GM19395 (cell line): Measurements from ENCODE around the gene BTBD6.

Source experiments
- ATAC-seq: cut with Tn5 transposase; IDR thresholded peaks from one replicate; pipeline ENCODE4 v1.9.1; 2021; ENCODE audit warnings: mild to moderate bottlenecking, moderate library complexity; ENCODE audit not compliant: unreplicated experiment

The BTBD6 gene

GRCh38 chr14:105248368-105249181 is at the start of gene BTBD6:
BTBD6 (plus strand) TSS chr14:105248533; CDS start chr14:105248712, 179 bp downstream.
- peak; percentile 87 for ATAC-seq

DNA sequence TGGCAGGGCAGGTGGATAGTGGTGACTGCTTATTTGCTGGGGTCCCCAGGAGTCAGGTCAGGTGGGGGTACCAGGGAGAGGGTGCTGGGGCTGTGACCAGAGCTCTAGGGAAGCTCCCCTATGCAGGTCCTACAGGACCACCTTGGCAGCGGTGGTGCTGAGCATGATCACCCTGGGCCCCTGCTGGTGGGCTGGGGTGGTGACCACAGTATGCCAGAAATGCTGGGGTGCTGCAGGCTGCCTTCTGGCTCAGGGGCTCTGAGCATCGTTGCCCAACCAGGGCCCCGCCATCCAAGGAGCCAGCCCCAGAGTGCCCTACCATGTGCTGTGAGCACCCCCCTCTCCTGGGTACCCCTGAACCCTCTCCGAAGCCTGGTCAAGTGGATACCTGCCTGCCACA is 49.7 kb upstream of the BTBD6 start:
- no peak for ATAC-seq

- no peak for ATAC-seq
Observed at GRCh38 chr14:105199093-105199492, 49.2 kb upstream of the BTBD6 start.

DNA sequence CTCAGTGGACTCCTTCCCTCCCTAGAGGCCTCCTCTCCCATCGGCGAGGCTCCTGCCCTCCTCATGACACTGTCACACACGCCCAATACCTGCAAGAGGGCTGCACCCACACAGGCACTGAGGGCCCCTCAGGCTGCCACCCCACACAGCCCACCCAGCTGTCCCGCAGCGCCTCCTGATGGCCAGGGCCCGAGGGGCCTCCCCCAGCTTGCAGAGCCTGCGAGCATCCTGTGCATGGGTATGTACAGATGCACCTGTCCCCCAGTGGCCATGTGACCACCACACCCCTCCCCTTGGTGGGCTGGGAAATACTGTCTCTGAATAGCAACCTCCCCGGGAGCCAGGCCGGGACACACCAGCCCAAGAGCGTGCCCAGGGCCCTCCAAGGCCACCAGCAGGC is 48.3 kb upstream of the BTBD6 start:
- ATAC-seq: no peak

DNA sequence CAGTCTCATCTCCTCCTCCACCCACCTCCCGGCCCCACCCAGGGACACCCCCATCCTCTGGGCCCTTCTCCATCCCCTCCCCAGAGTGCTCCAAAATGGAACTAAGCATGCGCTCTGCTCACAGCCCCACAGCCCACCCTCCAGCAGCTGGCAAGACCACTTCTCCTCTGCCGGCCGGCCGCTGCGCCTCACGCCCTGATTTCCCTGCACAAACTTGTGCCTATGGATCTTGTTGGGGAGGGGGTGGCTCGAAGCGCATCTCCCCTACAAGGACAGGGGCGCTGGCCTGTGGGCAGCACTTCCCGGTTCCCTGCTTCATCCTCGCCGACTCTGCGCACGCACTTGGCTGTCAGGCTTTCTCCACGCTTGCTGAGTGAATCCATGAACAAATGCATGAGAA is 47.7 kb upstream of the BTBD6 start:
- no peak for ATAC-seq

GRCh38 chr14:105201156-105201924 is 47.0 kb upstream of the BTBD6 start:
- ATAC-seq: no peak

DNA sequence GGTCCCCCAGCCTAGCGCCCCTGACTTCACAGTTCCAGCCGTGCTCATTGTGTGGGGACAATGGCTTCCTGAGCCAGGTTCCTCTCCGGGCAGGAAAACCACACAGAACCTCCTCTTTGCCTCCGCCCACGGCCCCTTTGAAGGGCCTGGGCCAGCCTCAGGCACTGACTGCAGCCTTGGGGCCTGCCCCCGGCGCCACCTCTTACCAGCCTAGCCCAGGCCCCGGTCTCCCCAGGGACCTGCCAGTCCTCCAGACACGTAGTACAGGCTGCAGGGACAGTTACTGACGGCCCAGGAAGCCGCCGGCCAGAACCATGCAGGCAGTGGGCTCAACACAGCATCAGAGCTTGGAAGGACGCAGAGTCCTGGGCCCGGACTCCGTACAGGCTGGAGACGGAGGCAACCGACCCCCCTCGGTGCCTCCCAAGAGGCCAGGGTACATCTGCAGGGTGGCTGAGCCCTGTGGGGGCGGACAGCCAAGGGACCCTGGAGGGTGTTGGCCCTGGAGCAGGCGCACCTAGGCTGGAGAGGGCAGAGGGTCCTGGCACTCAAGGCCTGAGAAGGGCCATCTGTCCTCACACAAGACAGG is 46.3 kb upstream of the BTBD6 start:
- no peak for ATAC-seq

- no peak for ATAC-seq
Observed at GRCh38 chr14:105203057-105203531, 45.2 kb upstream of the BTBD6 start.

- no peak for ATAC-seq
Observed at GRCh38 chr14:105203701-105204100, 44.6 kb upstream of the BTBD6 start.

DNA sequence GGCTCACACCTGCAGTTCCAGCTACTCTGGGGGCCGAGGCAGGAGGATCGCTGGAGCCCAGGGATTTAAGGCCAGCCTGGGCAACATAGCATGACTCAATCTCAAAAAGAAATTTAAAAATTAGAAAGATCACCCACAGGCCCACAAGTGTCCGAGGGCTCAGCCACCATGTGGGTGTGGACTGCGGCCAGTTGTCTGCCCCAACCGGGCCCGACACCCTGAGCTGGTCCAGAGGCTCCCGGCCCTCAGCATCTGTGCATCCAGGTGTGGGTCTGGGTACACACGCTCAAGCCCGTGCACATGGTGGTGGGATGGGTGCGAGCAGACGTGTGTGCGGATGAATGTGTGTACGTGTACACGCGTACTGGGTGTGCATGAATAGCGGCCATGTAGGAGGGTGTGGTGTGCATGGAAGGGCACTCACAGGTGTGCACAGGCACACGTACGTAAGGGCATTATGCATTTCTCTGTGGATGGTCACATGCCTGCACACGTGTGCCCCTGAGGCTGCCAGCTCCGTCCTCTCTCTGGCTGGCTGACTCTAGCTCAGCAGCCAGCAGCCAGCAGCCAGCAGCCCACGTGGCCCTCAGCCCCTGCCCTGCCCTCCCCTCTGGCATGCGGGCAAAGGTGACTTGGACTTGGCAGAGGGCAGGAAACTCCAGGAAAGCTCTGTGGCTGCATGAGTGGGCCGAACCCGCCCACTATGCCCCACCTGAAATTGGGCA is 44.0 kb upstream of the BTBD6 start:
- ATAC-seq: no peak

GRCh38 chr14:105204931-105205672 is 43.2 kb upstream of the BTBD6 start:
- no peak for ATAC-seq

DNA sequence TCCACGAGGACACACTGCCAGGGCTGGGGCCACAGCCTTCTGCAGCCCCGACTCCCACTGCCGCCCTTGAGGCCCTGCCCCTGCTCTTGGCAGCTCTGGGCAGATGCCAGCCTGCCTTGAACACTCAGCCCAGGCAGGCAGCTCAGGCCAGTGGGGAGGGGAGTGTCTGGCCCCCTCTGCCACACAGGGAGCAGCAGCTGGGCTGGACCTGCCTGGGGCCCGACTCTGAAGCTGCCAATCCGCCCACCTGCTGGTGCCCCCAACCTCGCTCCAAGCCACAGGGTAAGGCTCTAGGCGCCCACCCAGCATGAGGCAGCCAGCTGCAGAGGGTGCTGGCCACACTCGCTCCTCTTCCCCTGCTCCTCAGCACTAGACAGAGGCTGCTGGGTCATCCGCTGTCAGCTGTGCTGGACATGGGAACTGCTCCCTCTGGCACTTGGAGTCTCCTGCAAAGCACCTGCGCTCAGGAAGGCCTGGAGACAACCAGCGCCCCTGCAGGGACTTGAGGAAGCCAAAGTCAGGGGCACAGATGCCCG is 42.6 kb upstream of the BTBD6 start:
- no peak for ATAC-seq

DNA sequence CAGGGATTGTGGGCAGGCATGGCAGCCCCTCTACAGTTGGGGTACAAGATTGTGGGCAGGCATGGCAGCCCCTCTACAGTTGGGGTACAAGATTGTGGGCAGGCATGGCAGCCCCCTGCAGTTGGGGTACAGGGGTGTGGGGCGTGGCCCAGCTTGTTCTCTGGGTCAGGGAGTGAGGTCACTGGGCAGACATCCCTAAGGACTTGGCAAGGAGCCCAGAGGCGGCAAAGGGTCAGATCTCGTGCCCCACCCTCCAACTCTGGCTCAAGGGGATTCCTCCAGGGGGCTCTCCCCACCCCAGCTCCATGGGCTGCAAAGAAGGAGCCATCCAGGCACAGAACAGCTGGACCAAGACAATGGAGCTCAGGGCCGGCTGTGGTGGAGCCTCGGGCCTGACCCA is 41.5 kb upstream of the BTBD6 start:
- no peak for ATAC-seq

- no peak for ATAC-seq
Observed at GRCh38 chr14:105207460-105207901, 40.9 kb upstream of the BTBD6 start.

DNA sequence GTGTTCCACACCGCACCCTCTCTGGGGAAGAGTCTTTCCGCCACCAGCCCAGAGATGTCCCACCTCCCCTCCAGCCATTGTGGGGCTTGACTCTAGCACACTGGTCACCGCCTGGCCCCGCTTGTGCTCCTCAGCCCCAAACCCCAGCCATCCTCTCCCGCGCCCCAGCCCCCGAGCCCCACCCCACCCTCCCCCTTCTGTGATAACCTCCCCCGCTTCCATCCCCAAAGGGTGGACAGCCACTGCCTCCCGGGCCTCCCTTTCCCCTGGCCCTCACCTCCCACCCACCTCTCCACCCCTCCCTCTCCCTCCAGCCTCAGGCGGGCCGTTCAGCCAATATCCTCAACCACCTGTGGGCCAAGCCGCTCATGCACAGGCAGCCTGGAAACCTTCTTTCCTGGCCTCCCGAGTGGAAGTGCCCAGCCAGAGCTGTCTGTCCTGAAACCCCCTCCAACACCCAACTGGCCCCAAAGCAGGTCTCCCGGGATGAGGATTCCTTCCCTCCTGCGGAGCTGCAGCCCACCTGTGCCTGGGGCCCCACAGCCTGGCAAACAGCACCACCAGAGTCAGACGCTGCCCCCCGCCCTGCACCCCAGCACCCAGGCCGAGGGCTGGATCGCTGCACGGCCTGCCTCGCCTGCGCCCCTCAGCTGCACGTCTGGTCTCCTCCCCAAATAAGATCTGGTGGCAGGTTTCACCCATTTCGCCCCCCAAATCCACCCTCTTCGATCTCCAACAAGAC is 40.2 kb upstream of the BTBD6 start:
- ATAC-seq: no peak

- ATAC-seq: no peak
Observed at GRCh38 chr14:105208738-105209075, 39.6 kb upstream of the BTBD6 start.

- ATAC-seq: no peak
Observed at GRCh38 chr14:105209091-105209490, 39.2 kb upstream of the BTBD6 start.

DNA sequence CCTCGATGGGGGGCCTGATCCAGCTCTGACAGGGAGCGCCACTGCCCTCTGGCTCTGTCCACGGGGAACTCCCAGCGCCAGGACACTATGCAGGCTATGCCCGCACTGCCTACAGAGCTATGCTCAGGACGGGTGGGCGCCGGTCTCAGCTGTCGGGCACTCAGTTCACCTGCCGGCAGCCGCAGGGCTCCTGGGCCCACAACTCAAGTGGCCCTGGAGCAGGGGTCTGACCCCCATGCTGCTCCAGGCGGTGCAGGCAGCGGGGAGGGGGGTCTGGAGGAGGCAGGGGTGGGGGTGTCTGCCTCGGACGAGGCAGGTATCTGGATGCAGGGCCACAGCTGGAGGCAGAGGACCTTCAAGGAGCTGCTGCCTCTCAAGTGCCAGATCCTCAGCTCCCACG is 38.7 kb upstream of the BTBD6 start:
- ATAC-seq: no peak

DNA sequence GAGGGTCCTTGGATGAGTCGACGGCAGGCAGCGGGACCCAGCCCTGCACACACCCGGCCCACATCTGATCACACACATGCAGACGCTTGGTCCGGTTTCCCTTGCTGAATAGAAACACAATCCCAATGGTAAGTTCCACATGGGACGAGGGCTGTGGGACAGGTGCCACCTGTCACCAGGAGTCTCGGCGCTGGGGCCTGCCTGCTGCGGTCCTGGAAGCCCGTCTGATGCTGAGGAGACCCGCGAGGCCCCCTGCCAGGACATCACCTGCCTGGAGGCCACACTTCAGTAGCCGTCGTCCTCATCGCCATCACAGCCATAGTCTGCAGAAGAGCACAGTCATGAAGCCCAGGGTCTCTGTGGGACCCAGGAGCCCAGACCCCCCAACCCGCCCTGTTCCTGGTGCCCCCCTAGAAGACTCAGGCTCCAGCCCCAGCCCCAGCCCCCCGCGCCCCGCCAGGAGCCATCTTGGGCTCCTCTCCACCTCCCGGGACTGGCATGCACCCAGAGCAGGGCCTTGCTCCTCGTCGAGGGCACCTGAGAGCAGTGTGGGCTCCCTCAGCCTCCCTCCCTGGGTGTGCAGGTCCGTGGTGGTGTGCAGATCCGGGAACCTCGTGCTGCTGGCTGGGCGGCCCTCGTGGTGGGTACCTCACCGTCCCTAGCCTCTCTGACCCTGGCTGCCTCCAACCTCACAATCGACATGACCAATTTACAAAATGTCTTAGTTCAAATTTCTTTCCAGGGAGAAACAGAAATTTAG is 37.9 kb upstream of the BTBD6 start:
- ATAC-seq: no peak
